Neuron (in vitro differentiated cells): ENCODE results near the gene ELL2.

ENCODE experiments used
- H2AFZ ChIP-seq: one replicate; pipeline ENCODE4 v1.6.1; 2013; ENCODE audit warnings: low read depth, mild to moderate bottlenecking, inconsistent platforms, low read length, moderate library complexity
- H3K27me3 ChIP-seq: one replicate; pipeline ENCODE4 v1.6.1; 2013; ENCODE audit warnings: low read length; ENCODE audit not compliant: insufficient read depth
- H3K36me3 ChIP-seq: one replicate; pipeline ENCODE4 v1.6.1; 2013; ENCODE audit warnings: low read length; ENCODE audit not compliant: insufficient read depth
- H3K4me1 ChIP-seq: one replicate; pipeline ENCODE4 v1.6.1; 2013; ENCODE audit warnings: low read length; ENCODE audit not compliant: insufficient read depth
- H3K4me3 ChIP-seq: 2 replicates; pipeline ENCODE4 v1.5.1; 2013; ENCODE audit warnings: mild to moderate bottlenecking, low read length, moderate library complexity
- H3K9me3 ChIP-seq: one replicate; pipeline ENCODE4 v1.6.1; 2013; ENCODE audit warnings: low read length

ELL2 gene

GRCh38 chr5:95940758-95941682 is 20.6 kb downstream of the ELL2 start:
- H3K9me3 ChIP-seq: no peaks in the 10 kb centered on the region
- no peak overlapping the region for H3K4me3 ChIP-seq
- H3K27me3 ChIP-seq: no peaks in the 10 kb centered on the region
- no peak overlapping the region for H2AFZ ChIP-seq
- H3K36me3 ChIP-seq: no peaks in the 10 kb centered on the region
- peaks cover 14% of the 10 kb centered on the region for H3K4me1 ChIP-seq

GRCh38 chr5:95939465-95939864 is 22.2 kb downstream of the ELL2 start:
- Histone ChIP-seq H2AFZ (no peak overlapping the region), H3K36me3 (no peaks in the 10 kb centered on the region), H3K27me3 (no peaks in the 10 kb centered on the region), H3K4me3 (no peak overlapping the region), H3K4me1 (peaks cover 14% of the 10 kb centered on the region), H3K9me3 (no peaks in the 10 kb centered on the region)

GRCh38 chr5:95938766-95939165 is 22.9 kb downstream of the ELL2 start:
- no peaks in the 10 kb centered on the region for H3K27me3 ChIP-seq
- H3K36me3 ChIP-seq: no peaks in the 10 kb centered on the region
- peaks cover 14% of the 10 kb centered on the region for H3K4me1 ChIP-seq
- H3K9me3 ChIP-seq: no peaks in the 10 kb centered on the region
- H2AFZ ChIP-seq: no peak overlapping the region
- no peak overlapping the region for H3K4me3 ChIP-seq

GRCh38 chr5:95938347-95938746 is 23.3 kb downstream of the ELL2 start:
- peaks cover 14% of the 10 kb centered on the region for H3K4me1 ChIP-seq
- H3K9me3 ChIP-seq: no peaks in the 10 kb centered on the region
- no peaks in the 10 kb centered on the region for H3K27me3 ChIP-seq
- H3K36me3 ChIP-seq: no peaks in the 10 kb centered on the region
- H2AFZ ChIP-seq: no peak overlapping the region
- H3K4me3 ChIP-seq: no peak overlapping the region

GRCh38 chr5:95937607-95938152 is 24.0 kb downstream of the ELL2 start:
- no peaks in the 10 kb centered on the region for H3K9me3 ChIP-seq
- H3K36me3 ChIP-seq: no peaks in the 10 kb centered on the region
- no peak overlapping the region for H2AFZ ChIP-seq
- no peak overlapping the region for H3K4me3 ChIP-seq
- peaks cover 14% of the 10 kb centered on the region for H3K4me1 ChIP-seq
- H3K27me3 ChIP-seq: no peaks in the 10 kb centered on the region

- H3K36me3 ChIP-seq: no peaks in the 10 kb centered on the region
- no peaks in the 10 kb centered on the region for H3K27me3 ChIP-seq
- H3K4me3 ChIP-seq: no peak overlapping the region
- H3K4me1 ChIP-seq: peaks cover 13% of the 10 kb centered on the region
- no peaks in the 10 kb centered on the region for H3K9me3 ChIP-seq
- H2AFZ ChIP-seq: no peak overlapping the region
These were observed 24.7 kb downstream of the ELL2 start for GRCh38 chr5:95936812-95937397.

GRCh38 chr5:95935553-95936100 is 26.0 kb downstream of the ELL2 start:
- H3K4me3 ChIP-seq: no peak overlapping the region
- H3K27me3 ChIP-seq: no peaks in the 10 kb centered on the region
- no peaks in the 10 kb centered on the region for H3K9me3 ChIP-seq
- H3K4me1 ChIP-seq: peaks cover under 1% of the 10 kb centered on the region
- H3K36me3 ChIP-seq: no peaks in the 10 kb centered on the region
- no peak overlapping the region for H2AFZ ChIP-seq

- Histone ChIP-seq H3K4me1 (no peaks in the 10 kb centered on the region), H3K36me3 (no peaks in the 10 kb centered on the region), H3K27me3 (no peaks in the 10 kb centered on the region), H3K4me3 (no peak overlapping the region), H3K9me3 (no peaks in the 10 kb centered on the region), H2AFZ (no peak overlapping the region)
These were observed 27.3 kb downstream of the ELL2 start for GRCh38 chr5:95934207-95934804.

- no peak overlapping the region for H3K4me3 ChIP-seq
- no peaks in the 10 kb centered on the region for H3K27me3 ChIP-seq
- no peaks in the 10 kb centered on the region for H3K4me1 ChIP-seq
- H3K9me3 ChIP-seq: no peaks in the 10 kb centered on the region
- H2AFZ ChIP-seq: no peak overlapping the region
- H3K36me3 ChIP-seq: no peaks in the 10 kb centered on the region
These were observed 28.7 kb downstream of the ELL2 start for GRCh38 chr5:95932941-95933340.

GRCh38 chr5:95931079-95931833 is 30.4 kb downstream of the ELL2 start:
- no peaks in the 10 kb centered on the region for H3K27me3 ChIP-seq
- no peak overlapping the region for H3K4me3 ChIP-seq
- H3K36me3 ChIP-seq: no peaks in the 10 kb centered on the region
- no peaks in the 10 kb centered on the region for H3K9me3 ChIP-seq
- H2AFZ ChIP-seq: no peak overlapping the region
- no peaks in the 10 kb centered on the region for H3K4me1 ChIP-seq

GRCh38 chr5:95930141-95930930 is 31.3 kb downstream of the ELL2 start:
- Histone ChIP-seq H3K9me3 (no peaks in the 10 kb centered on the region), H2AFZ (no peak overlapping the region), H3K36me3 (no peaks in the 10 kb centered on the region), H3K4me1 (peaks cover 3% of the 10 kb centered on the region), H3K27me3 (no peaks in the 10 kb centered on the region), H3K4me3 (no peak overlapping the region)

GRCh38 chr5:95928724-95929253 is 32.9 kb downstream of the ELL2 start:
- H3K4me3 ChIP-seq: no peak overlapping the region
- H3K9me3 ChIP-seq: no peaks in the 10 kb centered on the region
- peaks cover 18% of the 10 kb centered on the region for H3K4me1 ChIP-seq
- no peaks in the 10 kb centered on the region for H3K36me3 ChIP-seq
- H3K27me3 ChIP-seq: no peaks in the 10 kb centered on the region
- no peak overlapping the region for H2AFZ ChIP-seq
